HL-60 (cell line): ENCODE data around the gene SYN1.

Experiments used
- DNase-seq, 2 experiments: peaks; one replicate each; pipeline ENCODE4 v3.0.0-alpha.2; 2010 to 2020; ENCODE audit warnings: low read depth in 1 of 2, low spot score in 1 of 2
- H3K27ac ChIP-seq: fragments of 250-450 bp; sonication (Bioruptor Pico); replicated peaks from 2 replicates; pipeline ENCODE4 v1.5.1; 2020; ENCODE audit warnings: mild to moderate bottlenecking, moderate library complexity
- H3K27me3 ChIP-seq: fragments of 250-450 bp; sonication (Bioruptor Pico); 2 replicates; pipeline ENCODE4 v1.5.1; 2021; ENCODE audit warnings: mild to moderate bottlenecking, moderate library complexity; ENCODE audit not compliant: insufficient read depth, poor library complexity, severe bottlenecking
- H3K4me3 ChIP-seq: replicated peaks from 2 replicates; pipeline ENCODE4 v1.5.1; 2011; ENCODE audit warnings: mild to moderate bottlenecking, control low read depth, low read length; ENCODE audit not compliant: insufficient read depth
- GABPA ChIP-seq: IDR thresholded peaks from 2 replicates; pipeline ENCODE4 v1.6.1; 2012; ENCODE audit warnings: low read depth
- POLR2AphosphoS5 ChIP-seq: IDR thresholded peaks from 2 replicates; pipeline ENCODE4 v1.6.1; 2012; ENCODE audit warnings: low read depth
- REST ChIP-seq: IDR thresholded peaks from 2 replicates; pipeline ENCODE4 v1.6.1; 2012; ENCODE audit warnings: low read depth; ENCODE audit not compliant: insufficient replicate concordance
- SPI1 ChIP-seq: IDR thresholded peaks from 2 replicates; pipeline ENCODE4 v1.6.1; 2012; ENCODE audit warnings: low read depth, mild to moderate bottlenecking, borderline replicate concordance
- TF ChIP-seq, protein P1 (sequence below): IDR thresholded peaks from one replicate; pipeline ENCODE4 v1.5.1; 2011; ENCODE audit warnings: low read length, control low read depth, inconsistent platforms; ENCODE audit not compliant: insufficient read depth

SYN1 gene

DNA sequence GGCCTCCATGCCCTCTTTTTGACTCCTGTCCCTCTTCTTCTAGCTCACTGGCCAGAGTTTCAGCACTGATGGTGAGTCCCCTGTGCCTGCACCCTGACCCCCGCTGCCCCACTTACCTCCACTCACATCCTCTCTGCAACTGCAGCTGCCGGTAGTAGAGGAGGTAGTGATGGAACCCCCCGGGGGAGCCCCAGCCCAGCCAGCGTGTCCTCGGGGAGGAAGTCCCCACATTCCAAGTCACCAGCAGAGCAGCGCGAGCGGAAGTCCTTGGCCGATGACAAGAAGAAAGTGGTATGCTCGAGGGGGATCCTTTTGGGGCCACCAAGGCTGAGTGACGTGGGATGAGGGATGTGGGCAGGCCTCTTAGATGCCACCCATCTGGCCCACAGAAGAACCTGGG lies 52.8 kb downstream of the SYN1 start:
- Histone ChIP-seq H3K4me3 (no peak overlapping the region), H3K27me3 (no peaks in the 10 kb centered on the region), H3K27ac (no peak overlapping the region)
- TF ChIP-seq REST (no peak), GABPA (no peak), SPI1 (no peak), POLR2AphosphoS5 (no peak)
- TF ChIP-seq, protein P1, sequence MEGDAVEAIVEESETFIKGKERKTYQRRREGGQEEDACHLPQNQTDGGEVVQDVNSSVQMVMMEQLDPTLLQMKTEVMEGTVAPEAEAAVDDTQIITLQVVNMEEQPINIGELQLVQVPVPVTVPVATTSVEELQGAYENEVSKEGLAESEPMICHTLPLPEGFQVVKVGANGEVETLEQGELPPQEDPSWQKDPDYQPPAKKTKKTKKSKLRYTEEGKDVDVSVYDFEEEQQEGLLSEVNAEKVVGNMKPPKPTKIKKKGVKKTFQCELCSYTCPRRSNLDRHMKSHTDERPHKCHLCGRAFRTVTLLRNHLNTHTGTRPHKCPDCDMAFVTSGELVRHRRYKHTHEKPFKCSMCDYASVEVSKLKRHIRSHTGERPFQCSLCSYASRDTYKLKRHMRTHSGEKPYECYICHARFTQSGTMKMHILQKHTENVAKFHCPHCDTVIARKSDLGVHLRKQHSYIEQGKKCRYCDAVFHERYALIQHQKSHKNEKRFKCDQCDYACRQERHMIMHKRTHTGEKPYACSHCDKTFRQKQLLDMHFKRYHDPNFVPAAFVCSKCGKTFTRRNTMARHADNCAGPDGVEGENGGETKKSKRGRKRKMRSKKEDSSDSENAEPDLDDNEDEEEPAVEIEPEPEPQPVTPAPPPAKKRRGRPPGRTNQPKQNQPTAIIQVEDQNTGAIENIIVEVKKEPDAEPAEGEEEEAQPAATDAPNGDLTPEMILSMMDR = no peak
- no peak for DNase-seq

DNA sequence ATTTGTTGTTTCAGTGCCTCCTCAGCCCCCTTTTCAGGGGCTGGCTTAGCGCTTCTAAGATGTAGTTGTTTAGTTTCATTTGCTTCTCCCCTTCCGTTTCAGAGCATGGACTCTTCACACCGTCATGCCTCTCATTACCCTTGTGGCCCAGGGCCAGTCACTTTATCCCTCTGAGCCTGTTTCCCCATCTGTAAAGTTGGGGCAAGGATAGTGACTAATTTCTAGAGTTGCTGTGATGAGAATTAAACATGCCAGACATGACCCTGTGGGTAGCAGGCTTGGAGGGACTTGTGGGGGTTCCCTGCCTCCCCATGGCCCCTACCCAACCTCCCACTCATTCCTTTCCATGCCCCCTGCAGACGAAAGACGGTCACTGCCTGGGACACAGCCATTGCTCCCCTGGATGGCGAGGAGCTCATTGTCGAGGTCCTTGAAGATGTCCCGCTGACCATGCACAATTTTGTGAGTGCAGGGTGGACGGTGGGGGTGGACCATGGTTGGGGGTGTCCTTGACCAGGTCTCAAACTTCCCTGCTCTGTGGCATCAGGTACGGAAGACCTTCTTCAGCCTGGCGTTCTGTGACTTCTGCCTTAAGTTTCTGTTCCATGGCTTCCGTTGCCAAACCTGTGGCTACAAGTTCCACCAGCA lies 55.1 kb downstream of the SYN1 start:
- DNase-seq = no peak
- Histone ChIP-seq H3K27me3 (no peaks in the 10 kb centered on the region), H3K4me3 (no peak overlapping the region), H3K27ac (peak overlapping the region; percentile 70)
- TF ChIP-seq, protein P1 = no peak
- no peak for TF ChIP-seq SPI1
- no peak for TF ChIP-seq GABPA
- TF ChIP-seq REST = no peak

- DNase-seq = no peak
- H3K27ac ChIP-seq = no peak overlapping the region; the same call in 1 of the 2 replicates
- TF ChIP-seq SPI1 = no peak
- TF ChIP-seq, protein P1 = no peak
- TF ChIP-seq GABPA = no peak
- no peak overlapping the region for H3K4me3 ChIP-seq
- no peaks in the 10 kb centered on the region for H3K27me3 ChIP-seq
Observed at GRCh38 chrX:47563801-47564315, 55.8 kb downstream of the SYN1 start.
